C4-2B (cell line): Measurements from ENCODE around the gene OR7A10.

Source experiments
- CTCF ChIP-seq: fragments of 450-650 bp; conservative IDR thresholded peaks from 2 replicates; pipeline ENCODE4 v1.5.1; 2017; ENCODE audit warnings: mild to moderate bottlenecking
- ZFX ChIP-seq: fragments of 450-650 bp; IDR thresholded peaks from 2 replicates; pipeline ENCODE4 v1.6.1; 2017

GRCh38 chr19:14798760-14799159 lies 50.0 kb downstream of the OR7A10 start:
- no peak for TF ChIP-seq CTCF
- no peak for TF ChIP-seq ZFX
